ENCODE data around the gene LYRM2. TPM values are rescaled to one million over a fixed set of nuclear protein-coding genes. Genes with fewer than 3 reads are reported as not detected.
A peak's percentile ranks its signal among the peaks of the same experiment; 100 is the strongest.

The LYRM2 gene
- total RNA-seq: 10 to 100 TPM; 12.3 to 16.3 TPM
- 23.9 TPM for polyA plus RNA-seq (2013, experiment 1 of 2)
- 26.6 TPM for polyA plus RNA-seq (2013, experiment 2 of 2)
- total RNA-seq: 29.3 to 75.0 (median 50.3) reads per million in 172 experiments

DNA sequence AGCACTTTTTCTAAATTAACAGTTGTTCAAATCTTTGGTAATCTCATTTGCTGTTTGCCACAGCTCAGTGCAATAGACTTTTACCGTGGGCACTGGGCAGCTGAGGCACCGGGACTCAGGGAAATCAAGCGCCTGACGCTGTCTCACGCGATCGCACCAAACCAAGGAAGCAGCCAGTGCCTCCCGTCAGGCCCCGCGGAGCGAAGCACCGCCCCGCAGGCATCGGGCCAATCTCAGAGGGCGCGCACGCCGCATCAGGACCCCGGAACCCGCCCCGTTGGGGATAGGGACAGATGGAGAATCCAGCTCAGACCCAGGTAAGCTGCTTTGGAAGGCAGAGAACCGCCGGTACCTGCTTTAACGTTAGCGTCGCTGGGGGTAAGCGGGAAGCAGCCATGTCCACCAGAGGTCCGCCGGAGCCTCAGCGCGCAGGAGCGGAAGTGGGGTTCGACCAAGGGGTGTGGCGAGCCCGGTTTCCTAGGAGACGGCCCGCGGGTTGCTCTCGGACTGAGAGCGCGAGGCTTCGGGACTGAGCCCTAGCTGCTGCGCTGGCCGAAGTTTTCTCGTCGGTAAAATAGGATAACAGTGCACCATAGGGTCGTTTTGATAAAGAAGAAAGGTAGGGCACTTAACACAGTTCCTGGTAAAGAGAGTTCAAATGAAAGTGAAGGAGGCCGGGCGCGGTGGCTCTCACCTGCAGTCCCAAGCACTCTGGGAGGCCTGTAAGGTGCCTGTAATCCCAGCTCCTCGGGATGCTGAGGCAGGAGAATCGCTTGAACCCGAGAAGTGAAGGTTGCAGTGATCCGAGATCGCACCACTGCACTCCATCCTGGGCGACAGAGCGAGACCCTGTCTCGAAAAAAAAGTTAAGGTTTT is at the start of gene LYRM2:
Gene LYRM2, minus strand, starts transcription at position 428 of the 876 bp plus-strand sequence. Its CDS starts 31 bp downstream, at position 397.
- no peaks in the 10 kb centered on the region for H3K27me3 ChIP-seq (ENCODE audit: control insufficient read depth in 1 of 2, insufficient read depth in 2 of 2, low read length in 2 of 2)
- no peaks in the 10 kb centered on the region for H3K9me3 ChIP-seq (ENCODE audit: control insufficient read depth in 1 of 2, insufficient read depth in 1 of 2, low read length in 2 of 2)
- ChIA-PET POLR2A (interaction anchor here (0.6 to 3.2 kb wide), 11 partner anchors 10 to 1936 kb away, joined by 3 to 22 read pairs (median 6); partner anchors contain the start of genes AKIRIN2, ANKRD6, CASP8AP2 and MDN1), CTCF (interaction anchor here (1.5 to 1.8 kb wide), 2 partner anchors 29 to 266 kb away, joined by 4 read pairs; no protein-coding TSS in a partner anchor)
- peaks cover 35% of the 10 kb centered on the region for H3K4me1 Mint-ChIP-seq (ENCODE audit: low read depth)
- no peaks in the 10 kb centered on the region for H3K9me3 Mint-ChIP-seq
- peaks cover 70% of the 10 kb centered on the region for H3K36me3 Mint-ChIP-seq (ENCODE audit: low read depth)
- TF ChIP-seq CTCF (IDR thresholded peaks at IDR 0.05): no peak
- H3K4me1 ChIP-seq (ENCODE audit: insufficient read depth, low read length): peaks cover 15% of the 10 kb centered on the region
- peak; percentile 80 to 95 (median 86) for DNase-seq
- H3K4me3 ChIP-seq (ENCODE audit: low read length): peak within 1 kb of the TSS; percentile 93
- H3K4me3 Mint-ChIP-seq: peak within 1 kb of the TSS; percentile 97
- no peaks in the 10 kb centered on the region for H3K27me3 Mint-ChIP-seq
- intact Hi-C loops (cut with DNase I, micrococcal nuclease): loop anchor here in 1 of 2 experiments (5.0 kb wide), 1 partner anchor 676 kb away; the partner anchor contains the start of gene RNGTT
- ATAC-seq (ENCODE audit: poor library complexity): peak; percentile 95
- peak within 1 kb of the TSS; percentile 98 for H3K27ac Mint-ChIP-seq
- H3K36me3 ChIP-seq (ENCODE audit: insufficient read depth, low read length): peaks cover 33% of the 10 kb centered on the region
- H3K27ac ChIP-seq (ENCODE audit: low read depth in 1 of 2, low read length in 2 of 2): peak within 1 kb of the TSS; percentile 92 to 99

GRCh38 chr6:89688328-89688727 is 49.8 kb upstream of the LYRM2 start:
- no peak for TF ChIP-seq CTCF (IDR thresholded peaks at IDR 0.05)
- intact Hi-C loops (cut with DNase I, micrococcal nuclease): loop anchor here in 1 of 2 experiments (10.0 kb wide), 1 partner anchor 254 kb away; the partner anchor contains the start of gene ANKRD6
- Histone ChIP-seq H3K27me3 (ENCODE audit: control insufficient read depth in 1 of 2, insufficient read depth in 2 of 2, low read length in 2 of 2) (no peaks in the 10 kb centered on the region), H3K4me1 (ENCODE audit: insufficient read depth, low read length) (peaks cover 4% of the 10 kb centered on the region), H3K27ac (ENCODE audit: low read depth in 1 of 2, low read length in 2 of 2) (no peak overlapping the region), H3K36me3 (ENCODE audit: insufficient read depth, low read length) (peaks cover 94% of the 10 kb centered on the region), H3K9me3 (ENCODE audit: control insufficient read depth in 1 of 2, insufficient read depth in 1 of 2, low read length in 2 of 2) (no peaks in the 10 kb centered on the region), H3K4me3 (ENCODE audit: low read length) (no peak overlapping the region)
- ChIA-PET POLR2A (no interaction called here), CTCF (no interaction called here)
- ATAC-seq (ENCODE audit: poor library complexity) (no peak), DNase-seq (no peak)
- H3K27me3 Mint-ChIP-seq: no peaks in the 10 kb centered on the region
- peaks cover 96% of the 10 kb centered on the region for H3K36me3 Mint-ChIP-seq (ENCODE audit: low read depth)
- H3K4me3 Mint-ChIP-seq: no peak overlapping the region
- peaks cover 6% of the 10 kb centered on the region for H3K4me1 Mint-ChIP-seq (ENCODE audit: low read depth)
- H3K27ac Mint-ChIP-seq: no peak overlapping the region
- H3K9me3 Mint-ChIP-seq: no peaks in the 10 kb centered on the region

- no peaks in the 10 kb centered on the region for H3K9me3 Mint-ChIP-seq
- peaks cover 92% of the 10 kb centered on the region for H3K36me3 Mint-ChIP-seq (ENCODE audit: low read depth)
- ChIA-PET POLR2A (no interaction called here), CTCF (no interaction called here)
- Histone ChIP-seq H3K9me3 (ENCODE audit: control insufficient read depth in 1 of 2, insufficient read depth in 1 of 2, low read length in 2 of 2) (no peaks in the 10 kb centered on the region), H3K4me3 (ENCODE audit: low read length) (no peak overlapping the region), H3K36me3 (ENCODE audit: insufficient read depth, low read length) (peaks cover 91% of the 10 kb centered on the region), H3K27ac (ENCODE audit: low read depth in 1 of 2, low read length in 2 of 2) (no peak overlapping the region), H3K4me1 (ENCODE audit: insufficient read depth, low read length) (no peaks in the 10 kb centered on the region), H3K27me3 (ENCODE audit: control insufficient read depth in 1 of 2, insufficient read depth in 2 of 2, low read length in 2 of 2) (no peaks in the 10 kb centered on the region)
- ATAC-seq (ENCODE audit: poor library complexity) (no peak), DNase-seq (no peak)
- TF ChIP-seq CTCF (IDR thresholded peaks at IDR 0.05): no peak
- no peak overlapping the region for H3K27ac Mint-ChIP-seq
- H3K4me3 Mint-ChIP-seq: no peak overlapping the region
- intact Hi-C loops (cut with DNase I, micrococcal nuclease): loop anchor here in 1 of 2 experiments (10.0 kb wide), 1 partner anchor 251 kb away; the partner anchor contains the start of gene ANKRD6
- H3K27me3 Mint-ChIP-seq: no peaks in the 10 kb centered on the region
- H3K4me1 Mint-ChIP-seq (ENCODE audit: low read depth): no peaks in the 10 kb centered on the region
These were observed 46.8 kb upstream of the LYRM2 start for GRCh38 chr6:89685311-89685710.
